ENCODE measurements around the gene DHRS13. TPM values are rescaled to one million over a fixed set of nuclear protein-coding genes. Genes with fewer than 3 reads are reported as not detected.

The DHRS13 gene
- polyA plus RNA-seq, 1 donor (not counting 4 experiments of a cell fraction or from before 2014, with no cell fraction given) = 3.4 TPM

- dilution Hi-C loops (cut with MboI; ENCODE audit: extremely low pct_ligation_motif_present, low sequenced_read_pairs) = no loop called here
- no peak for TF ChIP-seq CTCF (optimal IDR thresholded peaks at IDR 0.05 in 1 of 3, IDR thresholded peaks at IDR 0.05 in 1 of 3, conservative IDR thresholded peaks at IDR 0.05 in 1 of 3; ENCODE audit: extremely low read depth in 1 of 3, insufficient read depth in 2 of 3, low read length in 3 of 3)
- no peak for TF ChIP-seq EZH2 (IDR thresholded peaks at IDR 0.05; ENCODE audit: low read length)
- H4K20me1 ChIP-seq (ENCODE audit: control insufficient read depth, extremely low read depth, insufficient read depth, low read length) = no peaks in the 10 kb centered on the region
- no peaks in the 10 kb centered on the region for H3K79me2 ChIP-seq (ENCODE audit: control insufficient read depth, insufficient read depth, low read length)
- H3K4me3 ChIP-seq (ENCODE audit: control insufficient read depth in 2 of 3, extremely low read depth in 1 of 3, insufficient read depth in 2 of 3, low read depth in 1 of 3, low read length in 3 of 3) = no peak overlapping the region
- no peak overlapping the region for H3K9ac ChIP-seq (ENCODE audit: control insufficient read depth, extremely low read depth, insufficient read depth, low read length)
- DNase-seq (ENCODE audit: low read depth, low spot score) (no peak), FAIRE-seq (peak; percentile 34)
- no peak overlapping the region for H2AFZ ChIP-seq (ENCODE audit: control insufficient read depth, low read length)
- no peak overlapping the region for H3K27ac ChIP-seq (ENCODE audit: control insufficient read depth, insufficient read depth, low read length)
- H3K4me2 ChIP-seq (ENCODE audit: control insufficient read depth, extremely low read depth, insufficient read depth, low read depth, low read length) = no peak overlapping the region
- no peaks in the 10 kb centered on the region for H3K27me3 ChIP-seq (ENCODE audit: control insufficient read depth, extremely low read depth, insufficient read depth, low read length)
- peaks cover 5% of the 10 kb centered on the region for H3K4me1 ChIP-seq (ENCODE audit: control insufficient read depth, extremely low read depth, insufficient read depth, low read length)
- no peaks in the 10 kb centered on the region for H3K9me3 ChIP-seq (ENCODE audit: control insufficient read depth, low read depth, low read length)
- H3K9me1 ChIP-seq (ENCODE audit: control insufficient read depth, extremely low read depth, insufficient read depth, low read length) = peaks cover 3% of the 10 kb centered on the region
- H3K36me3 ChIP-seq (ENCODE audit: control insufficient read depth in 2 of 2, extremely low read depth in 1 of 2, insufficient read depth in 2 of 2, low read length in 2 of 2) = no peaks in the 10 kb centered on the region
These were observed 36.7 kb downstream of the DHRS13 start for GRCh38 chr17:28865946-28866752.

- Histone ChIP-seq H3K4me2 (ENCODE audit: control insufficient read depth, extremely low read depth, insufficient read depth, low read depth, low read length) (no peak overlapping the region), H3K27me3 (ENCODE audit: control insufficient read depth, extremely low read depth, insufficient read depth, low read length) (no peaks in the 10 kb centered on the region), H4K20me1 (ENCODE audit: control insufficient read depth, extremely low read depth, insufficient read depth, low read length) (no peaks in the 10 kb centered on the region), H3K9me3 (ENCODE audit: control insufficient read depth, low read depth, low read length) (no peaks in the 10 kb centered on the region), H2AFZ (ENCODE audit: control insufficient read depth, low read length) (no peak overlapping the region), H3K36me3 (ENCODE audit: control insufficient read depth in 2 of 2, extremely low read depth in 1 of 2, insufficient read depth in 2 of 2, low read length in 2 of 2) (peaks cover 5 to 6% of the 10 kb centered on the region in 2 experiments), H3K27ac (ENCODE audit: control insufficient read depth, insufficient read depth, low read length) (no peak overlapping the region), H3K9ac (ENCODE audit: control insufficient read depth, extremely low read depth, insufficient read depth, low read length) (no peak overlapping the region), H3K4me3 (ENCODE audit: control insufficient read depth in 2 of 3, extremely low read depth in 1 of 3, insufficient read depth in 2 of 3, low read depth in 1 of 3, low read length in 3 of 3) (no peak overlapping the region), H3K79me2 (ENCODE audit: control insufficient read depth, insufficient read depth, low read length) (no peaks in the 10 kb centered on the region), H3K4me1 (ENCODE audit: control insufficient read depth, extremely low read depth, insufficient read depth, low read length) (peaks cover 5% of the 10 kb centered on the region), H3K9me1 (ENCODE audit: control insufficient read depth, extremely low read depth, insufficient read depth, low read length) (peaks cover 3% of the 10 kb centered on the region)
- DNase-seq (ENCODE audit: low read depth, low spot score) (no peak), FAIRE-seq (no peak)
- no peak for TF ChIP-seq EZH2 (IDR thresholded peaks at IDR 0.05; ENCODE audit: low read length)
- dilution Hi-C loops (cut with MboI; ENCODE audit: extremely low pct_ligation_motif_present, low sequenced_read_pairs) = no loop called here
These were observed 37.7 kb downstream of the DHRS13 start for GRCh38 chr17:28864991-28865849.

Measured in keratinocyte (primary cell).